Heart left ventricle (tissue), 13 donors: ENCODE results near the gene KMT2B.

Experiments
- POLR2A ChIP-seq, 2 donors: fragments of 450-650 bp; IDR thresholded peaks; one replicate each; pipeline ENCODE4 v1.6.1; 2017; ENCODE audit warnings: antibody characterized with exemption in 2 of 2, mild to moderate bottlenecking in 2 of 2, moderate library complexity in 2 of 2
- TF ChIP-seq, protein P1 (sequence below), 12 donors: fragments of 200-600 bp; sonication (generic) in 4 of 12; IDR thresholded peaks; one replicate each; pipeline versions ENCODE4 v1.5.0 to v1.8.0; 2018 to 2022; ENCODE audit warnings: antibody characterized with exemption in 12 of 12, mild to moderate bottlenecking in 5 of 12
- donor health status: ischemic (EF 13 %, LVEDD 7.1; RV severe dilation, severe dysfunction).
- donor health status: DM: no; HTN: yes; CAD: no.
- donor health status: DM: no; HTN: no; CAD: no.
- donor health status: ischemic (EF 25% LVEDD 6.9; RV normal size, moderate dysfunction).
- donor health status: ischemic (EF 25% LVEDD 5.7; RV mildly dilated, moderate dysfunction).
- donor health status: ischemic (EF 35%, LVEDD 5.7; RV mildly dilated, moderate dysfunction).
- donor health status: nonischemic (EF 11% LVEDD 7.7; RV severe dilation, severe dysfunction).
- donor health status: DM: yes; HTN: yes; CAD: no.
- donor health status: PGD.
- donor health status: ischemic (EF 29% LVEDD 5.4; RV normal size, mild dysfunction).
- donor health status: nonischemic (EF 23%, LVEDD 6.1; RV moderate dilation, normal function).

DNA sequence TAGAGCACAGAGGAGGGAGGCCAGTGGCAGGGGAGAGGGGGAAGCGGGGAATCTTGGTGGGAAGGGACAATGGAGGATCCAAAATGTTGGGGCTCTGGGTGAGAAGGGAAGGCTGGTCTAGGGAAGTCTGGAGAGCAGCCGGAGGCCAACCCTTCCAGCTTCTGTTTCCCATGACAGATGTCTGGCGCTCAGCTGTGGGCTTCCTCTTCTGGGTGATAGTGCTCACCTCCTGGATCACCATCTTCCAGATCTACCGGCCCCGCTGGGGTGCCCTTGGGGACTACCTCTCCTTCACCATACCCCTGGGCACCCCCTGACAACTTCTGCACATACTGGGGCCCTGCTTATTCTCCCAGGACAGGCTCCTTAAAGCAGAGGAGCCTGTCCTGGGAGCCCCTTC lies 28.7 kb downstream of the KMT2B start:
- TF ChIP-seq POLR2A (IDR thresholded peaks at IDR 0.05), result no peak
- TF ChIP-seq, protein P1, sequence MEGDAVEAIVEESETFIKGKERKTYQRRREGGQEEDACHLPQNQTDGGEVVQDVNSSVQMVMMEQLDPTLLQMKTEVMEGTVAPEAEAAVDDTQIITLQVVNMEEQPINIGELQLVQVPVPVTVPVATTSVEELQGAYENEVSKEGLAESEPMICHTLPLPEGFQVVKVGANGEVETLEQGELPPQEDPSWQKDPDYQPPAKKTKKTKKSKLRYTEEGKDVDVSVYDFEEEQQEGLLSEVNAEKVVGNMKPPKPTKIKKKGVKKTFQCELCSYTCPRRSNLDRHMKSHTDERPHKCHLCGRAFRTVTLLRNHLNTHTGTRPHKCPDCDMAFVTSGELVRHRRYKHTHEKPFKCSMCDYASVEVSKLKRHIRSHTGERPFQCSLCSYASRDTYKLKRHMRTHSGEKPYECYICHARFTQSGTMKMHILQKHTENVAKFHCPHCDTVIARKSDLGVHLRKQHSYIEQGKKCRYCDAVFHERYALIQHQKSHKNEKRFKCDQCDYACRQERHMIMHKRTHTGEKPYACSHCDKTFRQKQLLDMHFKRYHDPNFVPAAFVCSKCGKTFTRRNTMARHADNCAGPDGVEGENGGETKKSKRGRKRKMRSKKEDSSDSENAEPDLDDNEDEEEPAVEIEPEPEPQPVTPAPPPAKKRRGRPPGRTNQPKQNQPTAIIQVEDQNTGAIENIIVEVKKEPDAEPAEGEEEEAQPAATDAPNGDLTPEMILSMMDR (IDR thresholded peaks at IDR 0.05), result no peak
